Renal pelvis (tissue), 3 donors: Measurements from ENCODE around the gene OVOL3. TPM values are rescaled to one million over a fixed set of nuclear protein-coding genes. Genes with fewer than 3 reads are reported as not detected.

Source experiments
- polyA plus RNA-seq, 3 donors: library from polyadenylated mRNA; unstranded; fragments of 120-200 nt; gene quantifications; one replicate each; pipeline ENCODE4 v1.2.1, GENCODE V29; 2013; ENCODE audit not compliant: insufficient read length in 3 of 3

The OVOL3 gene
- polyA plus RNA-seq, 3 donors, result 0.26 TPM; not detected in 2

Other genes with a start within 250 kb of the OVOL3 start
- 10 to 100 TPM; 26.6 to 29.2 (median 29.1) TPM for gene APLP1, start 242.6 kb upstream of the OVOL3 start, polyA plus RNA-seq
- 1 to 10 TPM; 2.9 to 4.5 (median 4.0) TPM for gene NFKBID, start 210.6 kb upstream of the OVOL3 start, polyA plus RNA-seq
- 1 to 10 TPM; 2.5 to 5.2 (median 3.3) TPM for gene HCST, start 208.6 kb upstream of the OVOL3 start, polyA plus RNA-seq
- gene TYROBP, start 202.8 kb upstream of the OVOL3 start, polyA plus RNA-seq, result 10 to 100 TPM in 1 of 3 donors, 1 to 10 TPM in 2; 9.5 to 14.6 (median 9.7) TPM
- gene LRFN3, start 174.8 kb upstream of the OVOL3 start, polyA plus RNA-seq, result 10 to 100 TPM; 11.8 to 16.7 (median 13.6) TPM
- gene SDHAF1, start 116.0 kb upstream of the OVOL3 start, polyA plus RNA-seq, result 10 to 100 TPM; 15.5 to 18.8 (median 17.4) TPM
- 10 to 100 TPM; 13.2 to 17.5 (median 15.5) TPM for gene SYNE4, start 102.3 kb upstream of the OVOL3 start, polyA plus RNA-seq
- 10 to 100 TPM; 17.6 to 19.3 (median 18.8) TPM for gene ALKBH6, start 96.9 kb upstream of the OVOL3 start, polyA plus RNA-seq
- gene CLIP3, start 78.3 kb upstream of the OVOL3 start, polyA plus RNA-seq, result 10 to 100 TPM; 51.3 to 60.9 (median 53.5) TPM
- 10 to 100 TPM; 14.0 to 16.5 (median 15.6) TPM for gene THAP8, start 56.9 kb upstream of the OVOL3 start, polyA plus RNA-seq
- gene WDR62, start 56.2 kb upstream of the OVOL3 start, polyA plus RNA-seq, result 1 to 10 TPM; 4.9 to 6.8 (median 5.4) TPM
- gene POLR2I, start 3.7 kb downstream of the OVOL3 start, polyA plus RNA-seq, result 10 to 100 TPM; 53.4 to 61.7 (median 55.5) TPM
- 100 to 1,000 TPM; 110 to 149 (median 133) TPM for gene TBCB, start 4.3 kb downstream of the OVOL3 start, polyA plus RNA-seq
- 100 to 1,000 TPM; 562 to 644 (median 592) TPM for gene CAPNS1, start 28.9 kb downstream of the OVOL3 start, polyA plus RNA-seq
- 10 to 100 TPM; 21.8 to 34.1 (median 24.4) TPM for gene COX7A1, start 41.3 kb downstream of the OVOL3 start, polyA plus RNA-seq
- 1 to 10 TPM; 5.8 to 8.5 (median 8.5) TPM for gene ZNF565, start 103.5 kb downstream of the OVOL3 start, polyA plus RNA-seq
- gene ZNF146, start 104.0 kb downstream of the OVOL3 start, polyA plus RNA-seq, result 100 to 1,000 TPM; 114 to 132 (median 127) TPM